ENCODE data around the gene RASAL3. TPM values are rescaled to one million over a fixed set of nuclear protein-coding genes. Genes with fewer than 3 reads are reported as not detected.

RASAL3 gene
- total and polyA plus RNA-seq, 2 of the 8 experiments (the other 6 are each of a cell fraction or from before 2014, with no cell fraction given): 0.19 to 0.63 TPM

DNA sequence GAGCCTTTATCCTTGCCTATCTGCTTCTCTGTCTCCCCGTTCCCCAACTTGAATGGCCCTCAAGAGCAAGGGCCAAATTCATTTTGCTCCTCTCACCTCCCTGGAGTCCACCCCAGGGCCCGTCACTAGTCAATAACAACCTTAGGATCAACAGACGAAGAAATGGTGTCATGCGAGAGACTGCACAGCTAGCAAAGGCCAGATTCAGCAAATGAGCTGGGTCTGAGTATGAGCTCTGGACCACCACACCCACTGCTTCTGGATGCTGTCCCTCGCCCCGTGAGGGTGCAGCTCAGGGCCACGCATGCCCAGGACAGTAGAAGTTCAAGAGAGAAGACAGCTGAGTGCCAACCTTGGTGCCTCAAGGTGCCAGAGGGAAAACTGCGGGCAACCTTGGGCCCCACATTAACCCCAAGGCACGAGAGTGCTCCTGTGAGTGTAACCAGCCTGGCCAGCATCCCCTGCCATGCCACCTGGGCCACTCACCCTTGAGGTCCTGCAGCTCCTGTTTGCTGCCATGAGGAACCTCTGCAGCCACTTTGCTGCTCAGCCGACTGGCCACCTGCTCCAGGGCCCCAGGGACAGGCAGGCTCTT is 33.7 kb downstream of the RASAL3 start (continued):
- TF ChIP-seq, protein P1, sequence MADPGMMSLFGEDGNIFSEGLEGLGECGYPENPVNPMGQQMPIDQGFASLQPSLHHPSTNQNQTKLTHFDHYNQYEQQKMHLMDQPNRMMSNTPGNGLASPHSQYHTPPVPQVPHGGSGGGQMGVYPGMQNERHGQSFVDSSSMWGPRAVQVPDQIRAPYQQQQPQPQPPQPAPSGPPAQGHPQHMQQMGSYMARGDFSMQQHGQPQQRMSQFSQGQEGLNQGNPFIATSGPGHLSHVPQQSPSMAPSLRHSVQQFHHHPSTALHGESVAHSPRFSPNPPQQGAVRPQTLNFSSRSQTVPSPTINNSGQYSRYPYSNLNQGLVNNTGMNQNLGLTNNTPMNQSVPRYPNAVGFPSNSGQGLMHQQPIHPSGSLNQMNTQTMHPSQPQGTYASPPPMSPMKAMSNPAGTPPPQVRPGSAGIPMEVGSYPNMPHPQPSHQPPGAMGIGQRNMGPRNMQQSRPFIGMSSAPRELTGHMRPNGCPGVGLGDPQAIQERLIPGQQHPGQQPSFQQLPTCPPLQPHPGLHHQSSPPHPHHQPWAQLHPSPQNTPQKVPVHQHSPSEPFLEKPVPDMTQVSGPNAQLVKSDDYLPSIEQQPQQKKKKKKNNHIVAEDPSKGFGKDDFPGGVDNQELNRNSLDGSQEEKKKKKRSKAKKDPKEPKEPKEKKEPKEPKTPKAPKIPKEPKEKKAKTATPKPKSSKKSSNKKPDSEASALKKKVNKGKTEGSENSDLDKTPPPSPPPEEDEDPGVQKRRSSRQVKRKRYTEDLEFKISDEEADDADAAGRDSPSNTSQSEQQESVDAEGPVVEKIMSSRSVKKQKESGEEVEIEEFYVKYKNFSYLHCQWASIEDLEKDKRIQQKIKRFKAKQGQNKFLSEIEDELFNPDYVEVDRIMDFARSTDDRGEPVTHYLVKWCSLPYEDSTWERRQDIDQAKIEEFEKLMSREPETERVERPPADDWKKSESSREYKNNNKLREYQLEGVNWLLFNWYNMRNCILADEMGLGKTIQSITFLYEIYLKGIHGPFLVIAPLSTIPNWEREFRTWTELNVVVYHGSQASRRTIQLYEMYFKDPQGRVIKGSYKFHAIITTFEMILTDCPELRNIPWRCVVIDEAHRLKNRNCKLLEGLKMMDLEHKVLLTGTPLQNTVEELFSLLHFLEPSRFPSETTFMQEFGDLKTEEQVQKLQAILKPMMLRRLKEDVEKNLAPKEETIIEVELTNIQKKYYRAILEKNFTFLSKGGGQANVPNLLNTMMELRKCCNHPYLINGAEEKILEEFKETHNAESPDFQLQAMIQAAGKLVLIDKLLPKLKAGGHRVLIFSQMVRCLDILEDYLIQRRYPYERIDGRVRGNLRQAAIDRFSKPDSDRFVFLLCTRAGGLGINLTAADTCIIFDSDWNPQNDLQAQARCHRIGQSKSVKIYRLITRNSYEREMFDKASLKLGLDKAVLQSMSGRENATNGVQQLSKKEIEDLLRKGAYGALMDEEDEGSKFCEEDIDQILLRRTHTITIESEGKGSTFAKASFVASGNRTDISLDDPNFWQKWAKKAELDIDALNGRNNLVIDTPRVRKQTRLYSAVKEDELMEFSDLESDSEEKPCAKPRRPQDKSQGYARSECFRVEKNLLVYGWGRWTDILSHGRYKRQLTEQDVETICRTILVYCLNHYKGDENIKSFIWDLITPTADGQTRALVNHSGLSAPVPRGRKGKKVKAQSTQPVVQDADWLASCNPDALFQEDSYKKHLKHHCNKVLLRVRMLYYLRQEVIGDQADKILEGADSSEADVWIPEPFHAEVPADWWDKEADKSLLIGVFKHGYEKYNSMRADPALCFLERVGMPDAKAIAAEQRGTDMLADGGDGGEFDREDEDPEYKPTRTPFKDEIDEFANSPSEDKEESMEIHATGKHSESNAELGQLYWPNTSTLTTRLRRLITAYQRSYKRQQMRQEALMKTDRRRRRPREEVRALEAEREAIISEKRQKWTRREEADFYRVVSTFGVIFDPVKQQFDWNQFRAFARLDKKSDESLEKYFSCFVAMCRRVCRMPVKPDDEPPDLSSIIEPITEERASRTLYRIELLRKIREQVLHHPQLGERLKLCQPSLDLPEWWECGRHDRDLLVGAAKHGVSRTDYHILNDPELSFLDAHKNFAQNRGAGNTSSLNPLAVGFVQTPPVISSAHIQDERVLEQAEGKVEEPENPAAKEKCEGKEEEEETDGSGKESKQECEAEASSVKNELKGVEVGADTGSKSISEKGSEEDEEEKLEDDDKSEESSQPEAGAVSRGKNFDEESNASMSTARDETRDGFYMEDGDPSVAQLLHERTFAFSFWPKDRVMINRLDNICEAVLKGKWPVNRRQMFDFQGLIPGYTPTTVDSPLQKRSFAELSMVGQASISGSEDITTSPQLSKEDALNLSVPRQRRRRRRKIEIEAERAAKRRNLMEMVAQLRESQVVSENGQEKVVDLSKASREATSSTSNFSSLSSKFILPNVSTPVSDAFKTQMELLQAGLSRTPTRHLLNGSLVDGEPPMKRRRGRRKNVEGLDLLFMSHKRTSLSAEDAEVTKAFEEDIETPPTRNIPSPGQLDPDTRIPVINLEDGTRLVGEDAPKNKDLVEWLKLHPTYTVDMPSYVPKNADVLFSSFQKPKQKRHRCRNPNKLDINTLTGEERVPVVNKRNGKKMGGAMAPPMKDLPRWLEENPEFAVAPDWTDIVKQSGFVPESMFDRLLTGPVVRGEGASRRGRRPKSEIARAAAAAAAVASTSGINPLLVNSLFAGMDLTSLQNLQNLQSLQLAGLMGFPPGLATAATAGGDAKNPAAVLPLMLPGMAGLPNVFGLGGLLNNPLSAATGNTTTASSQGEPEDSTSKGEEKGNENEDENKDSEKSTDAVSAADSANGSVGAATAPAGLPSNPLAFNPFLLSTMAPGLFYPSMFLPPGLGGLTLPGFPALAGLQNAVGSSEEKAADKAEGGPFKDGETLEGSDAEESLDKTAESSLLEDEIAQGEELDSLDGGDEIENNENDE (IDR thresholded peaks at IDR 0.05; ENCODE audit: insufficient replicate concordance, low read length): no peak
- TF ChIP-seq SIX5 (IDR thresholded peaks at IDR 0.05; ENCODE audit: low read depth, low read length) (no peak), TEAD4 (IDR thresholded peaks at IDR 0.05; ENCODE audit: low read depth, low read length) (no peak), SRF (IDR thresholded peaks at IDR 0.05; ENCODE audit: low read depth, low read length) (no peak), HDAC2 (IDR thresholded peaks at IDR 0.05; ENCODE audit: borderline replicate concordance in 1 of 2, low read depth in 2 of 2, low read length in 2 of 2) (no peak), RXRA (IDR thresholded peaks at IDR 0.05; ENCODE audit: insufficient read depth, low read depth, low read length) (no peak), POLR2A (IDR thresholded peaks at IDR 0.05; ENCODE audit: control extremely low read depth in 1 of 2, low read depth in 2 of 2, low read length in 2 of 2) (no peak), SP1 (IDR thresholded peaks at IDR 0.05; ENCODE audit: low read depth, low read length) (no peak), POU5F1 (IDR thresholded peaks at IDR 0.05; ENCODE audit: low read depth, low read length) (no peak)
- TF ChIP-seq, protein P2, sequence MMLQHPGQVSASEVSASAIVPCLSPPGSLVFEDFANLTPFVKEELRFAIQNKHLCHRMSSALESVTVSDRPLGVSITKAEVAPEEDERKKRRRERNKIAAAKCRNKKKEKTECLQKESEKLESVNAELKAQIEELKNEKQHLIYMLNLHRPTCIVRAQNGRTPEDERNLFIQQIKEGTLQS (IDR thresholded peaks at IDR 0.05; ENCODE audit: insufficient read depth, low read depth, low read length): no peak

Data from H1 (cell line).